Head of caudate nucleus (tissue), 42 donors: ENCODE measurements around the gene TMPRSS11E.
"Not testable (repeated sequence)": the region's sequence is repeated elsewhere in the genome, so short reads cannot be mapped to it uniquely, and the experiment has no call there.

Source experiments
- DNase-seq, 42 donors: peaks; one replicate each; pipeline versions ENCODE4 v3.0.0 to v3.0.0-alpha.2; 2020 to 2021; ENCODE audit warnings: mixed read lengths in 7 of 42
- intact Hi-C: fragments of 100-400 bp; cut with DNase I; formaldehyde crosslinking; loops from one replicate; pipeline ENCODE4 v1.15.0; 2022

The TMPRSS11E gene, protein sequence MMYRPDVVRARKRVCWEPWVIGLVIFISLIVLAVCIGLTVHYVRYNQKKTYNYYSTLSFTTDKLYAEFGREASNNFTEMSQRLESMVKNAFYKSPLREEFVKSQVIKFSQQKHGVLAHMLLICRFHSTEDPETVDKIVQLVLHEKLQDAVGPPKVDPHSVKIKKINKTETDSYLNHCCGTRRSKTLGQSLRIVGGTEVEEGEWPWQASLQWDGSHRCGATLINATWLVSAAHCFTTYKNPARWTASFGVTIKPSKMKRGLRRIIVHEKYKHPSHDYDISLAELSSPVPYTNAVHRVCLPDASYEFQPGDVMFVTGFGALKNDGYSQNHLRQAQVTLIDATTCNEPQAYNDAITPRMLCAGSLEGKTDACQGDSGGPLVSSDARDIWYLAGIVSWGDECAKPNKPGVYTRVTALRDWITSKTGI

GRCh38 chr4:68447201-68447600 lies at the start of gene TMPRSS11E:
Gene TMPRSS11E (plus strand): TSS chr4:68447463. CDS start chr4:68447513, 50 bp downstream.
- intact Hi-C loops = no loop called here
- no peak for DNase-seq

DNA sequence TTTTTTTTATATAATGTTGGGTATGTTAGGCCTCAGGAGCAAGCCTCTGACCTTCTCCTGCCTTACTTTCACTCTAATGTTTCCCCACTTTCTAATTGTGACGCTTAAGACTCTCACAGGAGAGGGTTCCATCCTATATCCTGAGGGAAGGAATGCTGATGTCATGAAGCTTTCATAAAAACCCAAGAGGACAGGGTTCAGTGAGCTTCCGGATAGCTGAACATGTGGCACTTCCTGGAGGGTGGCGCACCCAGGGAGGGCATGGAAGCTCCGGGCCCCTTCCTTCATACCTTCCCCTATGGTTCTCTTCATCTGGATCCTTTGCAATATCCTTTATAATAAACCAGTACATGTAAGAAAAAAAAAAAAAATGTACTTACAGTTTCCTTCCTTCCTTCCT lies 48.0 kb upstream of the TMPRSS11E start:
- DNase-seq = no peak
- intact Hi-C loops = no loop called here

DNA sequence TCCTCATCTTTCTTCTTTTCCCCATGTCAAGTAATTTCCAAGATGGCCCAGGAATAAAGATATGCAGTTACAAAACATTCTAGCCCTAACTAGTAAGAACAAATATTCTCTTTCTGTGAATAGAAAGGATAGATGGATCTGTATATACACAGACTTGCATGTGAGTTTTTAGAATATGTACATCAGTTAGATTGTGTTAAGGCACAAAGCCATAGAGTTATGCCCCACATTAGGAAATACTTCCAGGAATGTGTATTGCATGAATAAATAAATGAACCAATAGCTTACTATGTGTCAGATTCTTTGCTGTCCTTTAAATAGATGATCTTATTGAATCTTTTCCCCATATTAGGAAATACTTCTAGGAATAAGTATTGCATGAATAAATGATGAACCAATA lies 46.0 kb upstream of the TMPRSS11E start:
- DNase-seq = no peak
- intact Hi-C loops = no loop called here

DNA sequence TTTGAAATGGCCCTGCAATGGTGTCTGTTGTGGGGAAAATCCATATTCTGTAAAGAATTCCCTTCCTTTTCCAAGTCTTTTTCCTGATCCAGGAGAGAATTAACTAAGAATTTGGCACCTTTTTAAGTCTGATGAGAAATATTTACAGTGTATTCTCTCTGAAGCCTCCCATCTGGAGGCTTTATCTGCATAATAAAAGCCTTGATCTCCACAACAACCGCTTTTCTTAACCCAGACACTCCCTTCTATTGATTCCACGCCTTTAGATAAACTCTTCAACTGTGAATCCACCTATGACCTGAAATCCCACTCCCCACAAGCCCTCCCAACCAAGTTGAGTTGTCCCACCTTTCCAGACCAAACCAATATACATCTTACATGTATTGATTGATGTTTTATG lies 43.1 kb upstream of the TMPRSS11E start:
- DNase-seq = no peak
- intact Hi-C loops = no loop called here

DNA sequence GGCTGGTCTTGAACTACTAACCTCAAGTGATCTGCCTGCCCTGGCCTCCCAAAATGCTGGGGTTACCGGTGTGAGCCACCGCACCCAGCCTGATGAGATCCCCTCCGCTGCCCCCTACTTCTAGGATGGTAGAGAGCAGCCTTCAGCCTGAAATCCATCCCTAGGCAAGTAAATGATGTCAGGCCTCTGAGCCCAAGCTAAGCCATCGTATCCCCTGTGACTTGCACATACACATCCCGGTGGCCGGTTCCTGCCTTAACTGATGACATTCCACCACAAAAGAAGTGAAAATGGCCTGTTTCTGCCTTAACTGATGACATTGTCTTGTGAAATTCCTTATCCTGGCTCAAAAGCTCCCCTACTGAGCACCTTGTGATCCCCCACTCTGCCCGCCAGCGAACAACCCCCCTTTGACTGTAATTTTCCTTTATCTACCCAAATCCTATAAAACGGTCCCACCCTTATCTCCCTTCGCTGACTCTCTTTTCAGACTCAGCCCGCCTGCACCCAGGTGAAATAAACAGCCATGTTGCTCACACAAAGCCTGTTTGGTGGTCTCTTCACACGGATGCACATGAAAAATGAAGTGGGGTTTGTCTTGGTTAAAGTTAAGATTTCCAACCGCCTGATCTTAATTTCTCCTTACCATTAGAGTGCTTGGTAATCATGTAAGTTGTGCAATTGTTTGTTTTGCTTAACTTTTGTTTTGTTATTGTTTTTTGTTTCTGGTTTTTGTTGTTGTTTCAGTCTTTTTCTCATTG lies 41.4 kb upstream of the TMPRSS11E start:
- DNase-seq, intact Hi-C loops: not testable (repeated sequence)

- no peak for DNase-seq
- intact Hi-C loops = no loop called here
These were observed 40.8 kb upstream of the TMPRSS11E start for GRCh38 chr4:68406479-68406859.

- DNase-seq, intact Hi-C loops: not testable (repeated sequence)
These were observed 40.0 kb upstream of the TMPRSS11E start for GRCh38 chr4:68407015-68407867.

DNA sequence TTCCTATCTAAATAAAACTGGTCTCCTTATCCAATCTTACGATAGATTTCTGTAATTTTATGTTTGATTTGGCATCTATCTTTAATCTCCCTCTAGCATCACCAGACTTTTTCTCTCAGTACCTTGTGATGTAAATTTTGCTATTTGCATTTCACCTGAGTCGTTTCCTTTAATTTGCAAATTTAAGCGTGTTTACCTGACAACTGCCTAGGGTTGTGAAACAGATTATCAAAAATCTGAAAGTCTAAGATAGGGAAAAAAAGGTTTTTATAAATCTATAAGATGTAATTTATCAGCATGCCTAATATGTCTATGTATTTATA lies 39.4 kb upstream of the TMPRSS11E start:
- no peak for DNase-seq
- intact Hi-C loops = no loop called here

- intact Hi-C loops = no loop called here
These were observed 37.1 kb upstream of the TMPRSS11E start for GRCh38 chr4:68410149-68410548.

GRCh38 chr4:68410643-68411042 lies 36.6 kb upstream of the TMPRSS11E start:
- no peak for DNase-seq
- intact Hi-C loops = no loop called here

More at GRCh38 chr4:68410149-68410548, 37.1 kb upstream of the TMPRSS11E start:
- DNase-seq = no peak

- DNase-seq, intact Hi-C loops: not testable (repeated sequence)
These were observed 35.2 kb upstream of the TMPRSS11E start for GRCh38 chr4:68412031-68412430.

DNA sequence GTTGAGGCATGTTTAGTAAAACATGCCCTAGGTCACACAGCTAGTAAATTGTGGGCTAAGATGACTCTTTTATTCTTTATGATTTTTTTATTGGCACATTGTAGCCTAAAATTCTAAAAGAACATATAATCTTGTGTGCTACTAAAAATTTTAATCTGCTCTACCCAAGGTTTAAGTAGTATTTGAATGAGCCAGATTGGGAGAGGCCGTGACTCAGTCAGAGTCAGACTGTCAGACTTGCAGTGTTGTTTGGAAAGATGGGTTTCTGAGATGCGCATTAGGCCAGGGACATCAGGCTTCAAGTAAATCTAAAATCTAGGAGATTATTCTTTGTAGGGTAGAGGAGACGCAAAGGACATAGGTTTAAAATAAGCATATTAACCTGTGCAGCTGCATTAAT lies 30.7 kb upstream of the TMPRSS11E start:
- intact Hi-C loops = no loop called here

DNA sequence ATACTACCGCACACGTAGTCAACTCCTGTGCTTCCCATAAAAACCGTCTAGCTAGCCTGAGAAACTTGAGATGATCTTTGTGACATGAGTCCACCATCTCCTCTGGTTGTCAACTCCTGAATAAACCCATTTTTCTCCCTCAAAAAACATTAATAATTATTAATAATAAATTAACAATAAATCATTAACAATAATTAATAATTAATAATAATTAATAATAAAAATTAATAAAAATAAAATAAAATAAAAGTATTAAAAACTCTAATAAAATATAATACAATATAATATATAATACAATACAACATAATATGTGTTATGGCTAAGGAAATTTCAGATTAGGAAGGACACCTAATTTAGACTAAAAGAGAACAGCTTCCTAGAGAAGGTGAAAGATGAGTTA lies 20.7 kb upstream of the TMPRSS11E start:
- intact Hi-C loops = no loop called here
- no peak for DNase-seq

More for the DNA sequence above, 30.7 kb upstream of the TMPRSS11E start:
- no peak for DNase-seq

- DNase-seq = no peak
- intact Hi-C loops = no loop called here
These were observed 16.9 kb upstream of the TMPRSS11E start for GRCh38 chr4:68430337-68430736.

DNA sequence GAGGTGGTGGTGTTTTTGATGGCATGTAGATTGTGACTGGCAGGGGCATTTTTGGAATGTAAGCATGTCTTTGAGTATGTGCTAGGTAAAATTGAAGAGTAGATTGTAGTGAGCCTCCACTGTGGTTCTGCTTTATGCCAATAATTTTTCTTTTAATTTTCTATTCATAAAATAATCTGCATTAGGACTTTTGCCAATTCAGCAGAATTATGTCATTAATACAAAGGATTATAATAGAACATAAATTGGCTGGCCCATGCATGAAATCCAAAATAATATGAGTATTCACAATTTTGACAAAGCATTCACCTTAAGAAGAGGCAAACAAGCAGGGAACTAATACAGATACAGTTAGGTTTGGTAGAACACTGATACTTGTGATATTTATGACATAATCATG lies 14.9 kb upstream of the TMPRSS11E start:
- intact Hi-C loops = no loop called here
- DNase-seq = no peak

DNA sequence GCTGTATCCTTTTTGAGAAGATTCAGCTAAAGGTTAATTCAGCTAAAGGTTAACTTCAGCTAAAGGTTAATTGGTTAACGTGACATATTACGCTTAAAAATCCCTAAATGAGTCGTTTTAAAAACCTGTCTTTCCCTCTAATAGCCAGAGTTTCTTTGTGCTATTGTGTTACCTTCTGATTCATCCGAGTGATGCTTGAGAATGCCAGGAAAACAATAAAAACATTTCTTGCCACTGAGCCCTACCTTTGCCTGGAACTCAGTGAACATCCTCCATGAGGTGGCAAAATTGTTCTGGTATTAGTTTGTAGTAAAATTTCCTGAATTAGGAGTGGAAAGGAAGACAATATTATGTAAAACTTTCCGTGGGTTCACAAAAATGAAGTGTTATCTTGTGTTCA lies 13.7 kb upstream of the TMPRSS11E start:
- no peak for DNase-seq
- intact Hi-C loops = no loop called here

GRCh38 chr4:68434277-68434676 lies 13.0 kb upstream of the TMPRSS11E start:
- intact Hi-C loops = no loop called here
- no peak for DNase-seq

DNA sequence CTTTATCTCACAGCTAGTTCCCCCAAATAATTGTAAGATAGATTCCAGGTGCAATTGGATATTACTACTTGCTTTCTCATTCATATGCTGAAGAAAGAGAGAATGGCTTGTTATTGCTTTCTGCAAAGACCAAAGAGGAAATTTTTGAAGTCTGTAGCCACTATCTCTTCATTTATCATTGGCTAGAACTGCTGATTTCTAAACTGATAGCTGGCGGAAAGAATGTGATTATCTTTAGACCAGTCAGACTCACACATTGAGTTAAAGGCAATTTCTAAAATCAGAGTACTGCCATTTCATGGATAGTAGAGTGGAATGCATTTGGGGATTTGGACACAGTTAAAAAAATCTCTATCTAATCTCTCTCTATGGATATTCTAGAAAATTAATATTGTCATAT lies 12.4 kb upstream of the TMPRSS11E start:
- intact Hi-C loops = no loop called here
- DNase-seq = no peak

GRCh38 chr4:68445111-68445510 lies 2.2 kb upstream of the TMPRSS11E start:
- intact Hi-C loops = no loop called here

More at GRCh38 chr4:68445111-68445510, 2.2 kb upstream of the TMPRSS11E start:
- no peak for DNase-seq
